GM21786 (cell line): ENCODE results near the gene POU6F1.
"Not testable (repeated sequence)": the region's sequence is repeated elsewhere in the genome, so short reads cannot be mapped to it uniquely, and the experiment has no call there.

ENCODE experiments used
- ATAC-seq: cut with Tn5 transposase; IDR thresholded peaks from one replicate; pipeline ENCODE4 v1.9.1; 2021; ENCODE audit not compliant: unreplicated experiment

The POU6F1 gene, protein sequence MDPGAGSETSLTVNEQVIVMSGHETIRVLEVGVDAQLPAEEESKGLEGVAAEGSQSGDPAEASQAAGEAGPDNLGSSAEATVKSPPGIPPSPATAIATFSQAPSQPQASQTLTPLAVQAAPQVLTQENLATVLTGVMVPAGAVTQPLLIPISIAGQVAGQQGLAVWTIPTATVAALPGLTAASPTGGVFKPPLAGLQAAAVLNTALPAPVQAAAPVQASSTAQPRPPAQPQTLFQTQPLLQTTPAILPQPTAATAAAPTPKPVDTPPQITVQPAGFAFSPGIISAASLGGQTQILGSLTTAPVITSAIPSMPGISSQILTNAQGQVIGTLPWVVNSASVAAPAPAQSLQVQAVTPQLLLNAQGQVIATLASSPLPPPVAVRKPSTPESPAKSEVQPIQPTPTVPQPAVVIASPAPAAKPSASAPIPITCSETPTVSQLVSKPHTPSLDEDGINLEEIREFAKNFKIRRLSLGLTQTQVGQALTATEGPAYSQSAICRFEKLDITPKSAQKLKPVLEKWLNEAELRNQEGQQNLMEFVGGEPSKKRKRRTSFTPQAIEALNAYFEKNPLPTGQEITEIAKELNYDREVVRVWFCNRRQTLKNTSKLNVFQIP

GRCh38 chr12:51217968-51218606 is at the start of gene POU6F1:
Gene POU6F1 (minus strand): TSS chr12:51218062. CDS start chr12:51206836, 11,226 bp downstream.
- peak; percentile 69 for ATAC-seq

DNA sequence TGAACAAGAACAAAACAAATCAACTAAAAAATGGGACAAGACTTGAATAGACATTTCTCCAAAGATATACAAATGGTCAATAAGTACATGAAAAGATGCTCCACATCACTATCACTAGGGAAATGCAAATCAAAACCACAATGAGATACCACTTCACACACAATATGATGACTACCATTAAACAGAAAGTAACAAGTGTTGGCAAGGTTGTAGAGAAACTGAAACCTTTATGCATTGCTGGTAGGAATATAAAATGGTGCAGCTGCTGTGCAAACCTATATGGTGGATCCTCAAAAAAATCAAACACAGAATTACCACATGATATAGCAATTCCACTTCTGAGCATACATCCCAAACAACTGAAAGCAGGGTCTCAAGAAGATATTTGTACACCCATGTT is 47.2 kb upstream of the POU6F1 start:
- no peak for ATAC-seq

- ATAC-seq = no peak
Measured at GRCh38 chr12:51264297-51264696, 46.4 kb upstream of the POU6F1 start.

GRCh38 chr12:51263341-51263740 is 45.5 kb upstream of the POU6F1 start:
- no peak for ATAC-seq

- no peak for ATAC-seq
Measured at GRCh38 chr12:51262758-51263177, 44.9 kb upstream of the POU6F1 start.

GRCh38 chr12:51259600-51259999 is 41.7 kb upstream of the POU6F1 start:
- ATAC-seq = not testable (repeated sequence)

DNA sequence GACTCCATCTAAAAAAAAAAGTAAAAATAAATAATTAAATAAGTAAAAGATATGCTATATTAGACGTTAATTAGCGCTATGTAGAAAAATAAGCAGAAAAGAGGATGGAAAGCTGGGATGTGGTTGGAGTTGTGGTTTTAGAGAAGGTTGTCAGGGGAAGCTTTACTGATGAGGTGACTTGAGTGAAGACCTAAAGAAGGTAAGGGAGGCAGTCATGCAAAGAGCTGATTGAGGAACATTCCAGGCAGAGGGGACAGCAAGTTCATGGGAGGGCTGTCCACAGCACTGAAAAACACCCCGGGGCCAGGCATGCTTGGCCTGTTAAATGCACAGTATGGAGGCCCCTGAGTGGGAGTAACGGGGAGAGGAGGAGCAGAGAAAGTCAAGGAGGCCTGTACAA is 36.7 kb upstream of the POU6F1 start:
- ATAC-seq = no peak

GRCh38 chr12:51253276-51253675 is 35.4 kb upstream of the POU6F1 start:
- ATAC-seq = no peak

DNA sequence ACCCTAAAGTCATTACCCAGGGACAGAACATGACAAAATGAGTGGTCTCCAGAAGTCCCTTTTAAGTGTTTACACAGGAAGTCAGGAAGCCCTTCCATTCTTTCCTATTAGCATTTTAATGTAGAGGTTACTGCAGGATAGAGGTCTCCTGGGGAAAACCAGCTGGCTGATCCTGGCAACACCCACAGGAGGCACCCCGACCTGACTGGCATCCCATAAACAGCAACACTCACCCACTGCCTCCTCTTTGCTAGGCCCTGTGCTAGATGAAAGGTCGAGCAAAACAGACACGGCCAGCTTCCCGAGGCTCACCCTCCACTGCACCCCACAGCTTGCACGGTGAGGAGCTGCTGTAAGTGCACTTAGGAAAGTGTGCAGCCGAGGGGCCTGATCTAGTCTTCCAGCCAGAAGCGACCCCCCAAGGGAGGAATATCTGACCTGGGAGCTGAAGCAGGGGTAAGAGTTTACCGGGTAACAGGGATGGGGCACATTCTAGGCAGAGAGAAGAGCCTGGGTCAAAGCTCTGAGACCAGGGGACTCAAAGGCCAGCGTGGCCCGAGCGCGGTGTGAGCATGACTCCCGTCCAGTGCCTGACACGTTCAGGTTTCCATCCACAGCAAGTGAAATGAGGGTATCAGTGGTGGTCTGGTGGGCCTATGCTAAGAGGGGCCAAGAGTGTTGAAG is 29.8 kb upstream of the POU6F1 start:
- no peak for ATAC-seq

DNA sequence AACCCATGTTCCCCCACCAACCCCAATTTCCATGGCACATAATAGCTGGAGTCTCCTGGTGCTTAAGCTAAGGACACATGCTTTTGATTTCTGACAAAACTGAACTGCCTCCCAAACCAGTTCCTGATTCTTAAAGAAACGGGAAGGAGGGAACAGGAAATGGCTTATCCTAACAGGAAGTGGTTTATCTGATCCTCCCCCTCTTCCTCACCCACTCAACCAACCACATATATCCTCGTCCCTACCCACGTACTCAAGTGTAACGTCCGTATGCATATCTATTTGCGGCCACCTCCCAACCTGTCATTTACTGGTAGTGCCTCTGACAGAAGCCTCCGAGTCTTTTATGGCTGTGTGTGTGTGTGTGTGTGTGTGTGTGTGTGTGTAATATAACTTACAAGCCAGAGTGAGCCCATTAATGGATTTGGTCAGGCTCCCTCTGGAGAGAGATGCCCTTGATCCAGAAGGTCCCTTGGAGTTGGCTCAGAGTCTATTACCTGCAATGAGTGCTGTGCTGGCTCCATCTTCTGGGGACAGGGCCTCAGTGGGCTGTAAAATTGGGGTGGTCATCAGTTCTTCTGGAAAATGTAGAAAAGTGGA is 28.5 kb upstream of the POU6F1 start:
- no peak for ATAC-seq

GRCh38 chr12:51245476-51246253 is 27.8 kb upstream of the POU6F1 start:
- no peak for ATAC-seq

DNA sequence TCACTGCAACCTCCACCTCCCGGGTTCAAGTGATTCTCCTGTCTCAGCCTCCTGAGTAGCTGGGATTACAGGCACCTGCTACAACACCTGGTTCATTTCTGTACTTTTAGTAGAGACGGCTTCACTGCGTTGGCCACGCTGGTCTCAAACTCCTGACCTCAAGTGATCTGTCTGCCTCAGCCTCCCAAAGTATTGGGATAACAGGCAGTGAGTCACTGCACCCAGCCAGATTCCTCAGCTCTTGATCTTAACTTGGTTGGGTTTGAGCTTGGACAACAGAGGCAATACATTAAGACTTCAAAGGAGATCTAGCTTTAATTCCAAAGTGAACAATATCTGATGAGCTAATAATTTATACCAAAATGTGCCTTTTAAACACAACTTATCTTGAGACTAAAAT is 26.4 kb upstream of the POU6F1 start:
- ATAC-seq = no peak

DNA sequence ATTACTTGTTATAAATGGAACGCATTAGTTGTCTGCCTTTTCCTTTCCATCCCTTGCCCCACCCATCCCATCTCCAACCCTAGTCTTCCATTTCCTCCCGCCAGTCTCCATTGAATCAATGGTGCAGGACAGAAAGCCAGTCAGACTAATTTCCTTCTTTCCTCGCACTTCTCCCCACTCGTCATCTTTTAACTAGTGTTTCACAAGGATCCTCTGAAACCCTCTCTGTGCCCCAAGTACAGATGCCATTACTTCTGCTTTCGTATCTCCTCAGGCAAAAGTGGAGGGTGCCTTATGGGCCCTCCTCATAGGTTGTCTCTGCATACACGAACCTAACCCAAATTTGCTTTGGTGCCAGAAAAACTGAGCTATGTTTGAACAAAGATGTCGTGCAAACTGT is 25.0 kb upstream of the POU6F1 start:
- ATAC-seq = no peak

DNA sequence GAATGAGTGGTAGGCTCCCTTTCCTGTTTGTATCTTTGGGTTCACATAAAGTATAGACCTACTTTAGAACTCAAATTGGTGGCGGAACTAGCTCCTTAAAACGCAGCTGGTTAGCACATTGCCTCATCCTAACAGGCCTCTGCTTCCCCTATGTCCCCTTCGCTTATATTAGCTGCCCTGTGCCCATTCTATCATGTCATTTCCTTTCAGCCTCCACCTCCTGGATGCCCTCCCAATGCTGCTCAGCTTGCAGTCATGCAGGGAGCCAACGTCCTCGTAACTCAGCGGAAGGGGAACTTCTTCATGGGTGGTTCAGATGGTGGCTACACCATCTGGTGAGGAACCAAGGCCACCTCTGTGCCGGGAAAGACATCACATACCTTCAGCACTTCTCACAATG is 24.3 kb upstream of the POU6F1 start:
- ATAC-seq = no peak

DNA sequence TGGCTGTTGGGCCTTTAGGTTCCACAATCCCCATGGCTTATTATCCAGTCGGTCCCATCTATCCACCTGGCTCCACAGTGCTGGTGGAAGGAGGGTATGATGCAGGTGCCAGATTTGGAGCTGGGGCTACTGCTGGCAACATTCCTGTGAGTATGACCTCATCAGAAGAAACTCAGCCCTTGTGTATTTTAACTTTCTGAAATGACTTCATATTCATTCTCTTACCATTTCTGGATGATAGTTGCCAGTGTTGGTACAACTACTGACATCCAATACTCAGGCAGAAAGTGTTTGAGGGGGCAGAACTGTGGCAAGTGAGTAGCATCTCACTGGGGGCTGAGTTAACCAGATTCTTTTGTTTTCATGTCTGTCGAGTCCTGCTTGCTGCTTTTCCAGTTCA is 23.1 kb upstream of the POU6F1 start:
- no peak for ATAC-seq

GRCh38 chr12:51238510-51239334 is 20.9 kb upstream of the POU6F1 start, which contains the start of gene DAZAP2:
Gene DAZAP2 (plus strand): TSS chr12:51238826. CDS start chr12:51238908, 82 bp downstream.
- peak; percentile 91 for ATAC-seq

- ATAC-seq = no peak
Measured at GRCh38 chr12:51238037-51238509, 20.2 kb upstream of the POU6F1 start.

- no peak for ATAC-seq
Measured at GRCh38 chr12:51234530-51234929, 16.7 kb upstream of the POU6F1 start.

GRCh38 chr12:51232642-51233041 is 14.8 kb upstream of the POU6F1 start:
- ATAC-seq = no peak
